Rectal smooth muscle tissue (tissue), 1 donor: ENCODE results near the gene TMEM72.

Source experiments
- H3K27ac ChIP-seq: one replicate; pipeline ENCODE4 v1.7.0; 2013; ENCODE audit warnings: low read depth, low read length, inconsistent platforms
- H3K27me3 ChIP-seq: one replicate; pipeline ENCODE4 v1.7.0; 2013; ENCODE audit warnings: low read length; ENCODE audit not compliant: control insufficient read depth, insufficient read depth
- H3K36me3 ChIP-seq: one replicate; pipeline ENCODE4 v1.7.0; 2013; ENCODE audit warnings: low read length; ENCODE audit not compliant: control insufficient read depth, insufficient read depth
- H3K4me1 ChIP-seq: one replicate; pipeline ENCODE4 v1.7.0; 2013; ENCODE audit warnings: low read length; ENCODE audit not compliant: control insufficient read depth, insufficient read depth
- H3K4me3 ChIP-seq: one replicate; pipeline ENCODE4 v1.7.0; 2013; ENCODE audit warnings: low read length
- H3K9ac ChIP-seq: one replicate; pipeline ENCODE4 v1.7.0; 2013; ENCODE audit warnings: low read length

The TMEM72 gene

GRCh38 chr10:44879531-44879899 is 31.6 kb upstream of the TMEM72 start:
- H3K4me3 ChIP-seq, result peak overlapping the region; percentile 69
- no peaks in the 10 kb centered on the region for H3K27me3 ChIP-seq
- H3K9ac ChIP-seq, result no peak overlapping the region
- H3K36me3 ChIP-seq, result no peaks in the 10 kb centered on the region
- H3K27ac ChIP-seq, result peak overlapping the region; percentile 66
- peaks cover 2% of the 10 kb centered on the region for H3K4me1 ChIP-seq

DNA sequence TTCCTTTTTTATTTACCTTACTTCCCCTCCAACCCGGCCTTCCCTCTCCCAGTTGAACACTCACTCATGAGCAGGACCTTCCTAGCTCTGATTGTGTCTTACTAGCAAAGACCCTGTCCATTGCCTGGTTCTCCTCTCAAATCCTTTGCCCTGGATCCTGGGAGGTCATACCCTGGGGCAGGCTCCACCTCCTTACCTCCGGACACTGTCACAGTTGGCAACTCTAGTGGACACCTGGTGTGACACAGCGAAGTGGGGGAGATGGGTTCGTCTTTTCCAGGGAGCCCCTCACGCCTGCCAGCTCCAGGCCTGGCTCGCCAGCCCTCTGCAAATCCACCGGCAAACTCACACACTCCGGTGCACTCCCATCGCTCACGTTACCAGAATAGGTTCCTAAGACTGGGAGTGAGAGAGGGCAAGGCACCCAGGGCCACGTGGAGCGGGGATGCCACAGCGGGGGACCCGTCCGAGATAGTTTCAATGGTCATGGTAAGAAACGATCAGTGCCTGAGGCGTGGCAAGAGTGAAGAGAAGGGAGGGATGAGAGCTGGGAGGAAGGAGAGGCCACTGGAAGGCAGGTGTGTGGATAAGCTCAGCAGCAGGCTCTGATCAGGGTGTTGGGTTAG is 30.9 kb upstream of the TMEM72 start:
- H3K27me3 ChIP-seq, result no peaks in the 10 kb centered on the region
- H3K4me1 ChIP-seq, result peaks cover 2% of the 10 kb centered on the region
- H3K27ac ChIP-seq, result no peak overlapping the region
- no peak overlapping the region for H3K4me3 ChIP-seq
- H3K36me3 ChIP-seq, result no peaks in the 10 kb centered on the region
- H3K9ac ChIP-seq, result no peak overlapping the region

GRCh38 chr10:44881649-44882048 is 29.5 kb upstream of the TMEM72 start:
- Histone ChIP-seq H3K9ac (no peak overlapping the region), H3K4me3 (no peak overlapping the region), H3K27ac (no peak overlapping the region), H3K27me3 (no peaks in the 10 kb centered on the region), H3K4me1 (peaks cover 2% of the 10 kb centered on the region), H3K36me3 (no peaks in the 10 kb centered on the region)

GRCh38 chr10:44882166-44882720 is 28.9 kb upstream of the TMEM72 start:
- H3K4me1 ChIP-seq, result peaks cover 2% of the 10 kb centered on the region
- no peaks in the 10 kb centered on the region for H3K27me3 ChIP-seq
- no peaks in the 10 kb centered on the region for H3K36me3 ChIP-seq
- no peak overlapping the region for H3K27ac ChIP-seq
- H3K9ac ChIP-seq, result no peak overlapping the region
- no peak overlapping the region for H3K4me3 ChIP-seq

- H3K9ac ChIP-seq, result no peak overlapping the region
- H3K4me3 ChIP-seq, result no peak overlapping the region
- peaks cover 2% of the 10 kb centered on the region for H3K4me1 ChIP-seq
- no peaks in the 10 kb centered on the region for H3K27me3 ChIP-seq
- H3K36me3 ChIP-seq, result no peaks in the 10 kb centered on the region
- no peak overlapping the region for H3K27ac ChIP-seq
Measured at GRCh38 chr10:44883593-44884331, 27.4 kb upstream of the TMEM72 start.

- Histone ChIP-seq H3K27ac (no peak overlapping the region), H3K9ac (no peak overlapping the region), H3K36me3 (no peaks in the 10 kb centered on the region), H3K4me1 (no peaks in the 10 kb centered on the region), H3K27me3 (no peaks in the 10 kb centered on the region), H3K4me3 (no peak overlapping the region)
Measured at GRCh38 chr10:44885710-44886109, 25.4 kb upstream of the TMEM72 start.

- Histone ChIP-seq H3K4me3 (no peak overlapping the region), H3K27ac (no peak overlapping the region), H3K9ac (no peak overlapping the region), H3K4me1 (no peaks in the 10 kb centered on the region), H3K27me3 (no peaks in the 10 kb centered on the region), H3K36me3 (no peaks in the 10 kb centered on the region)
Measured at GRCh38 chr10:44886966-44887365, 24.2 kb upstream of the TMEM72 start.

DNA sequence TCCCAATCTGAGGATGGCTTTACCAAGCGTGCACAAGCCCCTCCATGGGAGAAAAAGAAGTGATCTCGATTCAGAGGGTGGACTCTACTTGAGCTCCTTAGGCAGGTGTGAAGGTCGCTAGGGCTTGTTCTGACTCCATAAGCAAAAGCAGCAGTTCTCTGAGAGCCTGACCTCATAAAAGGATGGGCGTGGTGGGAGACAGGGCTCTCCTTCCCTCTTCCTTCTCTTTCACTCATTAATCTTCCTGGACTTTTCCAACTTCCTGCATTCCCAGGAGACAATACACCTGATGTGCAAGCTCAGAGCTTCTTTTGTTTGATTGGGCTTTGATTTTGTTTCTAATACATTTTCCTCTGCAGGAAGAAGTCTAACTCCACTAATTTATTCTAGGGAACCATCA is 22.3 kb upstream of the TMEM72 start:
- H3K4me1 ChIP-seq, result no peaks in the 10 kb centered on the region
- H3K9ac ChIP-seq, result no peak overlapping the region
- H3K36me3 ChIP-seq, result no peaks in the 10 kb centered on the region
- H3K27ac ChIP-seq, result no peak overlapping the region
- no peaks in the 10 kb centered on the region for H3K27me3 ChIP-seq
- H3K4me3 ChIP-seq, result no peak overlapping the region

GRCh38 chr10:44889834-44890233 is 21.3 kb upstream of the TMEM72 start:
- H3K36me3 ChIP-seq, result no peaks in the 10 kb centered on the region
- no peaks in the 10 kb centered on the region for H3K4me1 ChIP-seq
- H3K4me3 ChIP-seq, result no peak overlapping the region
- no peak overlapping the region for H3K9ac ChIP-seq
- H3K27me3 ChIP-seq, result no peaks in the 10 kb centered on the region
- no peak overlapping the region for H3K27ac ChIP-seq

DNA sequence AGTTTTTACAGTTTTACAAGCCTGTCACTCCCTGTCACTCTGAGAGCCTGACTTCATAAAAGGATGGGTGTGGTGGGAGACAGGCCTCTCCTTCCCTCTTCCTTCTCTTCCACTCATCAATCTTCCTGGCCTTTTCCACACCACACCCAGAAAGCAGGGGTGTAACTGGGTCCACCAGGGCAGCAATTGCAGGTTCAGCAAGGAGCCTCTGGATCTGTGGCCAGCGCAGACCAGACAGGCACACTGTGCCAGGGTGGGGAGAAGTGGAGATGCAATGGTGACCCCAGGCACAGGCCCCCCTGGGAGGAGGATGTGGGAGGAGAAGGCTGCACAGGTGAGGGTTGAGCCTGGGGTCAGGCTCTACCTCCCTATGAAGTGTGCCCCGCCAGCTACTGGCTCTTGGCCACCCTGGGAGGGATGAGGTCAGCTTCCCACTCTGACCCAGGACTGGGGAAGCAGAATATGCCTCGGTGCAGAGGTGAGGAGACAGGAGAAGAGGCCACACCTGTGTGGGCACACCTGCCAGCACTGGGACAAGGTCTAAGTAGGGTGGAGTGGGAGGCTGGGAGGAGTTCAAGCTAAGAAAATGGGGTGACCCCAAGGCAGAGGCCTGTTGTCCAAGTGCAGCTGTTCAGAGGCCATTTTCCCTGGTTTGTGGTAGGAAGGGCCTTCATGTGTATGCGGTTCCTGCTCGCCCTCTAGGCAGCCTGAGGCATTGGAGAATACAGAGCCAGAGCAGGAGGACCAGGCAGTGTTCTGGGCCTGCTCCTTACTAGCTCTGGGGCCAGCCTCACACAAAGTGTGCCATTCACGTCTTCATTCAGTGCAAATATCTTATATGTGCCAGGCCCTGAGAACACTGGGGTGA is 20.2 kb upstream of the TMEM72 start:
- no peaks in the 10 kb centered on the region for H3K4me1 ChIP-seq
- no peak overlapping the region for H3K9ac ChIP-seq
- no peak overlapping the region for H3K4me3 ChIP-seq
- no peaks in the 10 kb centered on the region for H3K27me3 ChIP-seq
- H3K36me3 ChIP-seq, result no peaks in the 10 kb centered on the region
- H3K27ac ChIP-seq, result no peak overlapping the region

- Histone ChIP-seq H3K4me1 (no peaks in the 10 kb centered on the region), H3K27ac (no peak overlapping the region), H3K4me3 (no peak overlapping the region), H3K9ac (no peak overlapping the region), H3K27me3 (no peaks in the 10 kb centered on the region), H3K36me3 (no peaks in the 10 kb centered on the region)
Measured at GRCh38 chr10:44891721-44892120, 19.4 kb upstream of the TMEM72 start.
